Progenitor cell of endocrine pancreas (in vitro differentiated cells): ENCODE data around the gene PNPLA1. TPM values are rescaled to one million over a fixed set of nuclear protein-coding genes. Genes with fewer than 3 reads are reported as not detected.

Experiments used
- DNase-seq: peaks from one replicate; pipeline ENCODE4 v3.0.0; 2021; ENCODE audit warnings: low spot score; ENCODE audit not compliant: unreplicated experiment
- H3K27ac Mint-ChIP-seq: 2 replicates; pipeline ENCODE4 v1.8.0; 2021; ENCODE audit warnings: mild to moderate bottlenecking, moderate library complexity, mixed read lengths
- H3K27me3 Mint-ChIP-seq: 2 replicates; pipeline ENCODE4 v1.8.0; 2021; ENCODE audit warnings: mixed read lengths
- H3K36me3 Mint-ChIP-seq: 2 replicates; pipeline ENCODE4 v1.8.0; 2022; ENCODE audit warnings: mixed read lengths; ENCODE audit not compliant: insufficient read depth
- H3K4me1 Mint-ChIP-seq: 2 replicates; pipeline ENCODE4 v1.8.0; 2021; ENCODE audit warnings: low read depth, mixed read lengths
- H3K4me3 Mint-ChIP-seq: 2 replicates; pipeline ENCODE4 v1.8.0; 2021; ENCODE audit warnings: low read depth, mild to moderate bottlenecking, moderate library complexity, mixed read lengths
- H3K9me3 Mint-ChIP-seq: 2 replicates; pipeline ENCODE4 v1.8.0; 2021; ENCODE audit warnings: low read depth, mixed read lengths
- total RNA-seq: library from RNA; stranded (reverse); gene quantifications from 2 replicates; pipeline ENCODE4 v1.2.1, GENCODE V29; 2021
- TF ChIP-seq, protein P1 (sequence below): fragments of 200-600 bp; sonication (generic); IDR thresholded peaks from one replicate; pipeline ENCODE4 v1.5.0; 2021; ENCODE audit warnings: antibody characterized with exemption, mild to moderate bottlenecking; ENCODE audit not compliant: unreplicated experiment

PNPLA1 gene
- total RNA-seq, 1 donor from 2014 or later = not detected

DNA sequence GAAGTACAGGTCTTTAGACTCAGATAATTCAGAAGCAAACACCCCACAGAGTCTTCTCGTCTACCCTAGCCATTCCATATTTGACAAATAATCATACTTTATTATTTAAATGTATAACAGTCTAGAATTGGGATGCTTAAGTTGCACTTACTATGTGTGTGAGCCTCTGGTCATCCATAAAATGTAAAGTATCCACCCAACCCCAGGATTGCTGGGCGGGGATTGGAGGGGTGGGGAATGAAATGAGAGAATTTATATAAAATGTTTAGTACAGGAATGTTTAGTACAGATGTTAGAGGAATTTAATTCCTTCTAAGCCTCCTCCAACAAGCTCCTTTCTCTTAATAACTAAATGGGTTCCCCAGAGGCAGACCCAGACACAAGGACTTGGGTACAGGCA, 50.0 kb downstream of the PNPLA1 start:
- Mint-ChIP-seq H3K4me3 (no peak overlapping the region), H3K4me1 (peaks cover 2% of the 10 kb centered on the region), H3K27ac (no peak overlapping the region), H3K36me3 (no peaks in the 10 kb centered on the region), H3K9me3 (no peaks in the 10 kb centered on the region), H3K27me3 (peaks cover 4% of the 10 kb centered on the region)
- TF ChIP-seq, protein P1, sequence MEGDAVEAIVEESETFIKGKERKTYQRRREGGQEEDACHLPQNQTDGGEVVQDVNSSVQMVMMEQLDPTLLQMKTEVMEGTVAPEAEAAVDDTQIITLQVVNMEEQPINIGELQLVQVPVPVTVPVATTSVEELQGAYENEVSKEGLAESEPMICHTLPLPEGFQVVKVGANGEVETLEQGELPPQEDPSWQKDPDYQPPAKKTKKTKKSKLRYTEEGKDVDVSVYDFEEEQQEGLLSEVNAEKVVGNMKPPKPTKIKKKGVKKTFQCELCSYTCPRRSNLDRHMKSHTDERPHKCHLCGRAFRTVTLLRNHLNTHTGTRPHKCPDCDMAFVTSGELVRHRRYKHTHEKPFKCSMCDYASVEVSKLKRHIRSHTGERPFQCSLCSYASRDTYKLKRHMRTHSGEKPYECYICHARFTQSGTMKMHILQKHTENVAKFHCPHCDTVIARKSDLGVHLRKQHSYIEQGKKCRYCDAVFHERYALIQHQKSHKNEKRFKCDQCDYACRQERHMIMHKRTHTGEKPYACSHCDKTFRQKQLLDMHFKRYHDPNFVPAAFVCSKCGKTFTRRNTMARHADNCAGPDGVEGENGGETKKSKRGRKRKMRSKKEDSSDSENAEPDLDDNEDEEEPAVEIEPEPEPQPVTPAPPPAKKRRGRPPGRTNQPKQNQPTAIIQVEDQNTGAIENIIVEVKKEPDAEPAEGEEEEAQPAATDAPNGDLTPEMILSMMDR = no peak
- DNase-seq = no peak

DNA sequence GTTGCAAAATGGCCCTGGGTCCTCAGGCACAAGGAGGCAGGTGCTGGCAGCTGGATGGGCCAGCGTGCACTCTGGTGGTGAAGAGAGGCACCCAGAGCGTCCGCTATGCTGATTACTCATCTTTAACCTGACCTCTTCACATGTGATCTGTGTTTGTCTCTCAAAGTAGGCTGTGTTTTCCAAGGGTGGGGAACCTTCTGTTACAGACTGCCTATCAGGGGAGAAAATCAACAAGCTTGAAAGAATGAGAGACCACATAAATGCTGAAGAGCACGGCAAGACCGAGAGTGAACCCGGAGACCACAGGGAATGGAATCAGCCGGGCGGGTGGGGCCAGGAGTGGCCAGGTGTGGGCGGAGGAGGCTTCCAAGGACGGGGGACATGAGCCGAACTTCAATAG, 50.6 kb downstream of the PNPLA1 start:
- DNase-seq = no peak

DNA sequence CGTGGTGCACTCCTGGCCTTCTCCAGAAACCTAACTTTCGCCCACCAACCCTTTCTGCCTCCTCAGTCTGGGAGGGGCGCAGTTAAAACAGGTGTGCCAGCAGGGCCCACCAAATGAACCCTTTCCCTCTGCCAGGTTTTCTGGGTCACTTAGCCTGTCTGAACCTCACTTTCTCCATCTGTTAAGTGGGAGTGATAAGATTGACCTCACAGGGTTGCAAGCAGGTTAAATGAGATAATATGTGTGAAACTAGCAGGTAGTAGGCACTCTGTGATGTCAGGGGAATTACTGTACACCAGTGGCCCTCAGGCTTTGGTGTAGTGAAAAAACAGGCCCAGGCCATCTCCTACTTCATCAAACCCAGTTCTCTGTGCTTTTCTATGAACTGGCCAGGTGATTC, 52.7 kb downstream of the PNPLA1 start:
- peaks cover 4% of the 10 kb centered on the region for H3K27me3 Mint-ChIP-seq
- no peak overlapping the region for H3K27ac Mint-ChIP-seq
- no peak overlapping the region for H3K4me3 Mint-ChIP-seq
- no peaks in the 10 kb centered on the region for H3K9me3 Mint-ChIP-seq
- H3K36me3 Mint-ChIP-seq = no peaks in the 10 kb centered on the region
- TF ChIP-seq, protein P1 = no peak
- peaks cover 2% of the 10 kb centered on the region for H3K4me1 Mint-ChIP-seq
- no peak for DNase-seq

More for the DNA sequence above, 50.6 kb downstream of the PNPLA1 start:
- H3K4me1 Mint-ChIP-seq = peaks cover 2% of the 10 kb centered on the region
- H3K36me3 Mint-ChIP-seq = no peaks in the 10 kb centered on the region
- H3K4me3 Mint-ChIP-seq = no peak overlapping the region
- H3K27me3 Mint-ChIP-seq = peaks cover 4% of the 10 kb centered on the region
- TF ChIP-seq, protein P1 = no peak
- no peaks in the 10 kb centered on the region for H3K9me3 Mint-ChIP-seq
- H3K27ac Mint-ChIP-seq = no peak overlapping the region

DNA sequence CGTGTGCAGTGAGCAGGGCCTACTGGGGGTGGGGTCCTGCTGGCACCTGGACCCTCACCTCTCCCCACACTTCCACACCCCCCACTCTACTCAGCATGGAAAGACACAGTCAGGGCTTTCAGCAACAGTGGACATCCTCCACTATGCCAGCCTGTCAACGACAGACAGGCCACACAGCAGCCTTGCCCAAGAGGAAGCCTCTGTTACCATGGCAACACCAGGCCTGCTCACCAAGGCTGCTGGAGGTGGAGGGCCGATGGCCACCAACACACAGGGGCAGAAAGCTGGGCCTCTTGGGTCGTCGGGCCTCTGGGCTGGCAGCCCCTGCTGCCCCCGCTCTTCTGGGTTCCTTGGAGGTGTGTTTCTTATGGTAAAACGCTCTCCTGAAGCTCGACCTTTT, 53.2 kb downstream of the PNPLA1 start:
- TF ChIP-seq, protein P1 = no peak
- DNase-seq = no peak
- no peak overlapping the region for H3K27ac Mint-ChIP-seq
- H3K36me3 Mint-ChIP-seq = no peaks in the 10 kb centered on the region
- peaks cover 4% of the 10 kb centered on the region for H3K27me3 Mint-ChIP-seq
- no peak overlapping the region for H3K4me3 Mint-ChIP-seq
- peaks cover 2% of the 10 kb centered on the region for H3K4me1 Mint-ChIP-seq
- H3K9me3 Mint-ChIP-seq = no peaks in the 10 kb centered on the region

DNA sequence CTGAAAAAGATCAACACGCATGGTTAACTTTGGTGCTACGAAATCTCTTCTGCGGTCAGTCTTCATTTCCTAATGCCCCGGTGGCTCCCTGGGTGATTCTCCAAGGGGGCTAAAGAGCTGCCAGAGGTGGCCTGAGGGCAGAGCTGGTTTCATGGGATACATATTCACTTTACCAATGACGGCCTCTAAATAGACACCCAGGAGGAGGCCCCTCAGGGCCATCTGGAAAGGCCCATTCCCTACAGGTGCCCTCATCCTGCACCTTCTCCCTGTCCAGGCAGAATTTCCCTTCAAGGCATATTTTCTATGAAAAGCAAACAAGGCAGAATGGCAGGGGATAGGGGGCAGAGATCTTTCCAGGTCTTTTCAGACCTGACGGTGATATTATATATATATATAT, 54.3 kb downstream of the PNPLA1 start:
- Mint-ChIP-seq H3K27ac (no peak overlapping the region), H3K4me1 (peaks cover 2% of the 10 kb centered on the region), H3K9me3 (no peaks in the 10 kb centered on the region), H3K27me3 (peaks cover 8% of the 10 kb centered on the region), H3K4me3 (no peak overlapping the region), H3K36me3 (no peaks in the 10 kb centered on the region)
- DNase-seq = no peak
- TF ChIP-seq, protein P1 = no peak
